HG02798 (cell line): Measurements from ENCODE around the gene LASP1NB.
"Not testable (repeated sequence)": the region's sequence is repeated elsewhere in the genome, so short reads cannot be mapped to it uniquely, and the experiment has no call there.

ENCODE experiments used
- ATAC-seq: cut with Tn5 transposase; IDR thresholded peaks from one replicate; pipeline ENCODE4 v1.9.1; 2021; ENCODE audit warnings: mild to moderate bottlenecking; ENCODE audit not compliant: unreplicated experiment, poor library complexity

Gene LASP1NB

GRCh38 chr17:38958326-38958725 is 32.9 kb downstream of the LASP1NB start:
- ATAC-seq, result no peak

GRCh38 chr17:38958756-38959155 is 33.3 kb downstream of the LASP1NB start:
- no peak for ATAC-seq

- no peak for ATAC-seq
These were observed 34.1 kb downstream of the LASP1NB start for GRCh38 chr17:38959508-38959907.

GRCh38 chr17:38960402-38960801 is 35.0 kb downstream of the LASP1NB start:
- no peak for ATAC-seq

- no peak for ATAC-seq
These were observed 36.0 kb downstream of the LASP1NB start for GRCh38 chr17:38961413-38961812.

GRCh38 chr17:38967290-38967738 is 41.9 kb downstream of the LASP1NB start, which contains the start of gene FBXO47:
Gene FBXO47 (minus strand): TSS chr17:38967403. CDS start chr17:38963025, 4,378 bp downstream.
- ATAC-seq, result peak; percentile 65

GRCh38 chr17:38969281-38969680 is 43.9 kb downstream of the LASP1NB start:
- ATAC-seq, result no peak

GRCh38 chr17:38970128-38970527 is 44.7 kb downstream of the LASP1NB start:
- no peak for ATAC-seq

GRCh38 chr17:38970804-38971203 is 45.4 kb downstream of the LASP1NB start:
- no peak for ATAC-seq

GRCh38 chr17:38976187-38976551 is 50.8 kb downstream of the LASP1NB start:
- ATAC-seq, result not testable (repeated sequence)

- ATAC-seq, result no peak
These were observed 52.8 kb downstream of the LASP1NB start for GRCh38 chr17:38978180-38978579.
